Hepatocyte (in vitro differentiated cells): ENCODE results near the gene TMEM151A. TPM values are rescaled to one million over a fixed set of nuclear protein-coding genes. Genes with fewer than 3 reads are reported as not detected.

Experiments used
- DNase-seq: peaks from one replicate; pipeline ENCODE4 v3.0.0-alpha.2; 2016; ENCODE audit warnings: low spot score
- H2AFZ ChIP-seq: fragments of 200-600 bp; sonication (generic); 2 replicates; pipeline ENCODE4 v1.6.0; 2016; ENCODE audit warnings: antibody characterized with exemption, mild to moderate bottlenecking
- H3K27ac ChIP-seq: fragments of 200-600 bp; sonication (generic); 2 replicates; pipeline ENCODE4 v1.5.1; 2016; ENCODE audit warnings: mild to moderate bottlenecking
- H3K27me3 ChIP-seq: fragments of 200-600 bp; sonication (generic); 2 replicates; pipeline ENCODE4 v1.6.1; 2016
- H3K36me3 ChIP-seq: fragments of 200-600 bp; sonication (generic); replicated peaks from 2 replicates; pipeline ENCODE4 v1.5.1; 2016; ENCODE audit warnings: low read depth; ENCODE audit not compliant: insufficient read depth
- H3K4me1 ChIP-seq: fragments of 200-600 bp; sonication (generic); 2 replicates; pipeline ENCODE4 v1.5.1; 2016; ENCODE audit warnings: mild to moderate bottlenecking, moderate library complexity; ENCODE audit not compliant: insufficient read depth
- H3K4me2 ChIP-seq: fragments of 200-600 bp; sonication (generic); 2 replicates; pipeline ENCODE4 v1.6.0; 2016
- H3K4me3 ChIP-seq: fragments of 200-600 bp; sonication (generic); 2 replicates; pipeline ENCODE4 v1.5.1; 2016; ENCODE audit warnings: mild to moderate bottlenecking
- H3K79me2 ChIP-seq: fragments of 200-600 bp; sonication (generic); 2 replicates; pipeline ENCODE4 v1.6.0; 2017; ENCODE audit warnings: mild to moderate bottlenecking
- H3K9me2 ChIP-seq: fragments of 200-600 bp; sonication (generic); replicated peaks from 2 replicates; pipeline ENCODE4 v1.6.0; 2017; ENCODE audit warnings: mild to moderate bottlenecking; ENCODE audit not compliant: insufficient read depth
- H3K9me3 ChIP-seq: fragments of 200-600 bp; sonication (generic); 2 replicates; pipeline ENCODE4 v1.5.1; 2016; ENCODE audit warnings: low read depth, mild to moderate bottlenecking
- H4K20me1 ChIP-seq: fragments of 200-600 bp; sonication (generic); 2 replicates; pipeline ENCODE4 v1.6.0; 2016; ENCODE audit warnings: mild to moderate bottlenecking; ENCODE audit not compliant: insufficient read depth, poor library complexity, severe bottlenecking
- CTCF ChIP-seq: fragments of 200-600 bp; sonication (generic); IDR thresholded peaks from 2 replicates; pipeline ENCODE4 v1.5.1; 2016; ENCODE audit warnings: antibody characterized with exemption, mild to moderate bottlenecking; ENCODE audit not compliant: poor library complexity
- EZH2 ChIP-seq: fragments of 200-600 bp; sonication (generic); IDR thresholded peaks from 2 replicates; pipeline ENCODE4 v1.6.1; 2016; ENCODE audit warnings: antibody characterized with exemption, mild to moderate bottlenecking, borderline replicate concordance
- EZH2phosphoT487 ChIP-seq: fragments of 200-600 bp; sonication (generic); IDR thresholded peaks from one replicate; pipeline ENCODE4 v1.6.1; 2018; ENCODE audit warnings: antibody characterized with exemption, mild to moderate bottlenecking, low read depth, moderate library complexity; ENCODE audit not compliant: unreplicated experiment, severe bottlenecking
- WGBS: methylation state at CpG from one replicate; pipeline ENCODE4 v1.1.6; 2016; ENCODE audit warnings: low lambda C conversion rate; ENCODE audit errors: missing lambda C conversion rate; 5-methylcytosine and 5-hydroxymethylcytosine counted together
- polyA plus RNA-seq: library from polyadenylated mRNA; unstranded; fragments of >200 nt; fragmentation: Nextera tagmentation; extraction: Ambion mirVana; gene quantifications from 2 replicates; pipeline ENCODE4 v1.2.1, GENCODE V29; 2016
- total RNA-seq: library from RNA; depleted of rRNA; stranded (reverse); fragments of >200 nt; gene quantifications from 2 replicates; pipeline ENCODE4 v1.2.3, GENCODE V29; 2014

TMEM151A gene
- total and polyA plus RNA-seq, 2 experiments from 2014 or later: 21.4 to 36.4 TPM

- DNase-seq: no peak
- H3K79me2 ChIP-seq: peaks cover 7% of the 10 kb centered on the region
- no peaks in the 10 kb centered on the region for H4K20me1 ChIP-seq
- H3K9me3 ChIP-seq: no peaks in the 10 kb centered on the region
- TF ChIP-seq EZH2phosphoT487 (no peak), EZH2 (no peak), CTCF (no peak)
- no peaks in the 10 kb centered on the region for H3K27me3 ChIP-seq
- 96% methylated on average over 19 of the region's 19 CpGs for WGBS
- H3K27ac ChIP-seq: no peak overlapping the region
- H2AFZ ChIP-seq: no peak overlapping the region
- no peaks in the 10 kb centered on the region for H3K36me3 ChIP-seq
- H3K4me1 ChIP-seq: peaks cover 26% of the 10 kb centered on the region
- no peak overlapping the region for H3K4me2 ChIP-seq
- H3K9me2 ChIP-seq: no peaks in the 10 kb centered on the region
- H3K4me3 ChIP-seq: no peak overlapping the region
Observed at GRCh38 chr11:66333220-66333877, 41.7 kb downstream of the TMEM151A start.

- Histone ChIP-seq H3K4me3 (no peak overlapping the region), H2AFZ (no peak overlapping the region), H3K4me1 (peaks cover 19% of the 10 kb centered on the region), H3K27me3 (no peaks in the 10 kb centered on the region), H4K20me1 (no peaks in the 10 kb centered on the region), H3K9me3 (no peaks in the 10 kb centered on the region), H3K36me3 (no peaks in the 10 kb centered on the region), H3K79me2 (peaks cover 7% of the 10 kb centered on the region), H3K9me2 (no peaks in the 10 kb centered on the region), H3K27ac (no peak overlapping the region), H3K4me2 (no peak overlapping the region)
- no peak for TF ChIP-seq EZH2
- no peak for TF ChIP-seq CTCF
- DNase-seq: no peak
- WGBS: 94% methylated on average over 26 of the region's 29 CpGs
Observed at GRCh38 chr11:66333896-66334604, 42.4 kb downstream of the TMEM151A start.

GRCh38 chr11:66334605-66335442 lies 43.1 kb downstream of the TMEM151A start:
- no peak overlapping the region for H2AFZ ChIP-seq
- peak; percentile 12 for DNase-seq
- H3K4me3 ChIP-seq: no peak overlapping the region
- peaks cover 19% of the 10 kb centered on the region for H3K4me1 ChIP-seq
- no peaks in the 10 kb centered on the region for H4K20me1 ChIP-seq
- peak overlapping the region; percentile 81 for H3K27ac ChIP-seq
- H3K79me2 ChIP-seq: peaks cover 7% of the 10 kb centered on the region
- no peaks in the 10 kb centered on the region for H3K9me2 ChIP-seq
- no peaks in the 10 kb centered on the region for H3K36me3 ChIP-seq
- H3K9me3 ChIP-seq: no peaks in the 10 kb centered on the region
- H3K27me3 ChIP-seq: no peaks in the 10 kb centered on the region
- TF ChIP-seq CTCF (no peak), EZH2 (no peak), EZH2phosphoT487 (no peak)
- peak overlapping the region; percentile 96 for H3K4me2 ChIP-seq
- 86% methylated on average over 41 of the region's 42 CpGs for WGBS
